Sigmoid colon (tissue), 7 donors: ENCODE results near the gene NUP35. TPM values are rescaled to one million over a fixed set of nuclear protein-coding genes. Genes with fewer than 3 reads are reported as not detected.
"Not testable (repeated sequence)": the region's sequence is repeated elsewhere in the genome, so short reads cannot be mapped to it uniquely, and the experiment has no call there.

Experiments
- DNase-seq: peaks from one replicate; pipeline ENCODE4 v3.0.0-alpha.2; 2019
- H3K27ac ChIP-seq, 4 donors: fragments of 200-600 bp; sonication (generic); one replicate each; pipeline ENCODE4 v1.5.1; 2016 to 2019; ENCODE audit warnings: mild to moderate bottlenecking in 1 of 4
- H3K27me3 ChIP-seq, 3 donors: fragments of 200-600 bp; sonication (generic); one replicate each; pipeline ENCODE4 v1.5.1; 2019; ENCODE audit warnings: mild to moderate bottlenecking in 1 of 3
- H3K36me3 ChIP-seq, 4 donors: fragments of 200-600 bp; sonication (generic); one replicate each; pipeline ENCODE4 v1.5.1; 2016 to 2019
- H3K4me1 ChIP-seq, 4 donors: fragments of 200-600 bp; sonication (generic); one replicate each; pipeline ENCODE4 v1.5.1; 2017 to 2019
- H3K4me3 ChIP-seq, 4 donors: fragments of 200-600 bp; sonication (generic); one replicate each; pipeline ENCODE4 v1.5.1; 2017 to 2019; ENCODE audit warnings: mild to moderate bottlenecking in 2 of 4, moderate library complexity in 1 of 4
- H3K9me3 ChIP-seq, 4 donors: fragments of 200-600 bp in 3 of 4; sonication (generic) in 3 of 4; one replicate each; pipeline versions ENCODE4 v1.5.1 to v1.6.1; 2013 to 2019
- EP300 ChIP-seq, 4 donors: sonication (generic); formaldehyde crosslinking; IDR thresholded peaks; one replicate each; pipeline ENCODE4 v1.6.1; 2017; ENCODE audit warnings: antibody characterized with exemption in 4 of 4
- POLR2A ChIP-seq, 2 donors: fragments of 450-650 bp; IDR thresholded peaks; one replicate each; pipeline ENCODE4 v1.6.1; 2016; ENCODE audit warnings: antibody characterized with exemption in 2 of 2, mild to moderate bottlenecking in 2 of 2, moderate library complexity in 2 of 2
- POLR2AphosphoS5 ChIP-seq, 4 donors: sonication (generic); formaldehyde crosslinking; IDR thresholded peaks; one replicate each; pipeline ENCODE4 v1.6.1; 2017; ENCODE audit warnings: antibody characterized with exemption in 4 of 4
- WGBS, 2 donors: extraction: QIAGEN DNeasy Blood & Tissue Kit; methylation state at CpG; one replicate each; pipeline ENCODE4 v1.1.7; 2013; 5-methylcytosine and 5-hydroxymethylcytosine counted together
- intact Hi-C: fragments of 100-400 bp; cut with DNase I; formaldehyde crosslinking; loops from one replicate; pipeline ENCODE4 v1.15.1; 2023
- polyA plus RNA-seq, 3 donors: library from polyadenylated mRNA; stranded (reverse); fragments of 200-250 nt; gene quantifications; one replicate each; pipeline ENCODE4 v1.2.3, GENCODE V29; 2013
- total RNA-seq, 4 donors: library from RNA; depleted of rRNA; stranded (reverse); fragments of >200 nt; gene quantifications; one replicate each; pipeline ENCODE4 v1.1.0, GENCODE V29; 2016
- TF ChIP-seq, protein P1 (sequence below), 4 experiments: fragments of 450-650 bp in 3 of 4; fragments of 200-600 bp in 1 of 4; IDR thresholded peaks; one replicate each; pipeline ENCODE4 v1.5.1; 2016 to 2019; ENCODE audit warnings: antibody characterized with exemption in 4 of 4, mild to moderate bottlenecking in 3 of 4, moderate library complexity in 2 of 4
- donor health status: healthy with polysubstance abuse.
- donor health status: Bipolar disorder and iron deficiency.
- donor health status: healthy.

Gene NUP35
- total and polyA plus RNA-seq, 7 donors = 6.0 to 19.7 (median 12.9) TPM

DNA sequence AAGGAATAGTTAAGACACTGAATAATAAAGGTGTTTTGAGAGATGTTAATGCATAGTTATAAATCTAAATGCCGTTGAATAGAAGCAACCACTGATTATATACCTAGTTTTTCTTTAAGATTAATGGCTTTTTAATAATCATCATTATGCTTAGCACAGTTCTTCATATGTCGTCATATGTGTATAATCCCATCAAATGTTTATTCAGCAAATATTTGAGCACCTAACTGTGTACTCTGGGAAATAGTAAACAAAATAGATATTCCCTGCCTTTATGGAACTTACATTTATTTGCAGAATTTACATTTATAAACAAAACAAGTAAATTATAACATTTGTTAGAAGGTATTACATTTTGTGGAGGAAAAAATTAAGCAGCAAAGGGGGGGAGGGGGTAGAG is 9.8 kb downstream of the NUP35 start:
- intact Hi-C loops = no loop called here
- 87 to 90% methylated on average over 2 of the region's 2 CpGs for WGBS, 2 donors
- Histone ChIP-seq H3K27ac (no peak overlapping the region), H3K9me3 (no peaks in the 10 kb centered on the region), H3K27me3 (no peaks in the 10 kb centered on the region), H3K4me1 (no peaks in the 10 kb centered on the region), H3K4me3 (no peak overlapping the region), H3K36me3 (peaks cover 0 to 28% (median 2%) of the 10 kb centered on the region in 4 donors)
- DNase-seq = no peak
- TF ChIP-seq POLR2A (IDR thresholded peaks at IDR 0.05) (no peak), EP300 (IDR thresholded peaks at IDR 0.05) (no peak), POLR2AphosphoS5 (IDR thresholded peaks at IDR 0.05) (no peak)
- TF ChIP-seq, protein P1, sequence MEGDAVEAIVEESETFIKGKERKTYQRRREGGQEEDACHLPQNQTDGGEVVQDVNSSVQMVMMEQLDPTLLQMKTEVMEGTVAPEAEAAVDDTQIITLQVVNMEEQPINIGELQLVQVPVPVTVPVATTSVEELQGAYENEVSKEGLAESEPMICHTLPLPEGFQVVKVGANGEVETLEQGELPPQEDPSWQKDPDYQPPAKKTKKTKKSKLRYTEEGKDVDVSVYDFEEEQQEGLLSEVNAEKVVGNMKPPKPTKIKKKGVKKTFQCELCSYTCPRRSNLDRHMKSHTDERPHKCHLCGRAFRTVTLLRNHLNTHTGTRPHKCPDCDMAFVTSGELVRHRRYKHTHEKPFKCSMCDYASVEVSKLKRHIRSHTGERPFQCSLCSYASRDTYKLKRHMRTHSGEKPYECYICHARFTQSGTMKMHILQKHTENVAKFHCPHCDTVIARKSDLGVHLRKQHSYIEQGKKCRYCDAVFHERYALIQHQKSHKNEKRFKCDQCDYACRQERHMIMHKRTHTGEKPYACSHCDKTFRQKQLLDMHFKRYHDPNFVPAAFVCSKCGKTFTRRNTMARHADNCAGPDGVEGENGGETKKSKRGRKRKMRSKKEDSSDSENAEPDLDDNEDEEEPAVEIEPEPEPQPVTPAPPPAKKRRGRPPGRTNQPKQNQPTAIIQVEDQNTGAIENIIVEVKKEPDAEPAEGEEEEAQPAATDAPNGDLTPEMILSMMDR (IDR thresholded peaks at IDR 0.05) = no peak

DNA sequence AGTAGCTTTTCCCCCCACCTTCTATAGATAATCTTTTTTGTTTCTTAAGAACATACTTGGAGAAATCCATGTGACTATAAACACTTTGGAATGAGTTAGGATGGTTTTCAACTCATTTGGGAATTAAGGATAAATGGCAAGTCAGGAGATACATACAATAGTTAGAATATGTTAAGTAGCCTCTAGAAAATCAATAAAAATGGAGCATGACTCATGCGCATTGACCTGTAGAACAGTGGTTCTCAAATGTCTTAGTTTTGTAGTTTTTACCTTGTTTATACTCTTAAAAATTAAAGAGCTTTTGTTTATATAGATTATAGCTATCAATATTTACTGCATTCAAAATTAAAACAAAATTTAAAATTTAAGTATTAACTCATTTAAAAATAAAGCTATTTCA is 24.7 kb downstream of the NUP35 start:
- H3K9me3 ChIP-seq = peaks cover 0 to 3% (median 0%) of the 10 kb centered on the region in 4 donors
- no peak for DNase-seq
- H3K36me3 ChIP-seq = peaks cover 0 to 19% (median 1%) of the 10 kb centered on the region in 4 donors
- intact Hi-C loops = no loop called here
- no peak overlapping the region for H3K27ac ChIP-seq
- TF ChIP-seq, protein P1 (IDR thresholded peaks at IDR 0.05) = no peak
- TF ChIP-seq EP300 (IDR thresholded peaks at IDR 0.05) = no peak
- TF ChIP-seq POLR2A (IDR thresholded peaks at IDR 0.05) = no peak
- no peak for TF ChIP-seq POLR2AphosphoS5 (IDR thresholded peaks at IDR 0.05)
- no peaks in the 10 kb centered on the region for H3K27me3 ChIP-seq
- WGBS, 2 donors = 93 to 98% methylated on average over 1 of the region's 1 CpG
- H3K4me1 ChIP-seq = peaks cover 0 to 15% (median 11%) of the 10 kb centered on the region in 4 donors
- no peak overlapping the region for H3K4me3 ChIP-seq

DNA sequence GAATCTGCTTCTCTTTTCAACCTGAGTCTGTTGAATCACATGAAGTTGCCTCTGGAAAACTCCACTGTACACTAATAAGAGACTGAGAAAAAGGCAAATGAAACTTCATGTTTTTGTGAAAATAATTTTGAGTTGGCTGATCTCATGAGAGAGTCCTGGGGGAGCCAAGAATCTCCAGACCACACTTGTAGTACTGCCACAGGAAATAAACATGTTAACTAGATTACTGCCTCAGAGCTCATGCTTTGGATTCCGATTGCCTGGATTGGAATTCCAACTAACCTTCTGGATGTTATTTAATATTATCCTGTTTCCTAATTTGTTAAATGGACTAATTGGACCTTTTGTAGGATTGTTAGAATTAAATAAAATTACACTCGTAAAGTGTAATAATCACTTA is 25.2 kb downstream of the NUP35 start:
- no peak for DNase-seq
- TF ChIP-seq POLR2A (IDR thresholded peaks at IDR 0.05) = no peak
- TF ChIP-seq, protein P1 (IDR thresholded peaks at IDR 0.05) = no peak
- TF ChIP-seq EP300 (IDR thresholded peaks at IDR 0.05) = no peak
- TF ChIP-seq POLR2AphosphoS5 (IDR thresholded peaks at IDR 0.05) = no peak

DNA sequence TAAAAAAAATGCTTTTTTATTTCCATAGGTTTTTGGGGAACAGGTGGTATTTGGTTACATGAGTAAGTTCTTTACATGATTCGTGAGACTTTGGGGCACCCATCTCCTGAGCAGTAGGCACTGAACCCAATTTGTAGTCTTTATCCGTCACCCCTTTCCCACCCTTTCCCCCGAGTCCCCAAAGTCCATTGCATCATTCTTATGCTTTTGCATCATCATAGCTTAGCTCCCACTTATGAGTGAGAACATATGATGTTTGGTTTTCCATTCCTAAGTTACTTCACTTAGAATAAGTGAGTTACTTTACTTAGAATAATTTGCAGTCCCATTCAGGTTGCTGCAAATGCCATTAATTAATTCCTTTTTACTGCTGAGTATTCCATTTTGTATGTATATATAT is 28.0 kb downstream of the NUP35 start:
- H3K4me3 ChIP-seq, intact Hi-C loops, H3K9me3 ChIP-seq, DNase-seq, H3K27ac ChIP-seq, H3K27me3 ChIP-seq: not testable (repeated sequence)
- 96 to 98% methylated on average over 3 of the region's 3 CpGs for WGBS, 2 donors
- Histone ChIP-seq H3K36me3 (peaks cover 0 to 15% (median 0%) of the 10 kb centered on the region in 4 donors), H3K4me1 (peaks cover 0 to 15% (median 11%) of the 10 kb centered on the region in 4 donors)

More for the DNA sequence above, 25.2 kb downstream of the NUP35 start:
- Histone ChIP-seq H3K27me3 (no peaks in the 10 kb centered on the region), H3K4me1 (peaks cover 0 to 15% (median 11%) of the 10 kb centered on the region in 4 donors), H3K36me3 (peaks cover 0 to 15% (median 0%) of the 10 kb centered on the region in 4 donors), H3K27ac (no peak overlapping the region), H3K4me3 (no peak overlapping the region), H3K9me3 (no peaks in the 10 kb centered on the region)
- WGBS, 2 donors = 80 to 92% methylated on average over 2 of the region's 2 CpGs
- intact Hi-C loops = no loop called here

DNA sequence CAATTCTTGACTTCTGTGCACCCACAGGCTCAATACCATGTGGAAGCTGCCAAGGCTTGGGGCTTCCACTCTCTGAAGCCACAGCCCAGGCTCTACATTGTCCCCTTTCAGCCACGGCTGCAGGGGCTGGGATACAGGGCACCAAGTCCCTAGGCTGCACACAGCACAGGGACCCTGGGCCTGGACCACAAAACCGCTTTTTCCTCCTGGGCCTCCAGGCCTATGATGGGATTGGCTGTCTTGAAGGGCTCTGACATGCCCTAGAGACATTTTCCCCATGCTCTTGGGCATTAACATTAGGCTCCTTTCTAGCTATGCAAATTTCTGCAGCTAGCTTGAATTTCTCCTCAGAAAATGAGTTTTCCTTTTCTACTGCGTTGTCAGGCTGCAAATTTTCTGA is 29.7 kb downstream of the NUP35 start:
- H3K27ac ChIP-seq = no peak overlapping the region
- DNase-seq = no peak
- intact Hi-C loops = no loop called here
- TF ChIP-seq POLR2AphosphoS5 (IDR thresholded peaks at IDR 0.05) = no peak
- TF ChIP-seq EP300 (IDR thresholded peaks at IDR 0.05) = no peak
- no peak for TF ChIP-seq POLR2A (IDR thresholded peaks at IDR 0.05)
- TF ChIP-seq, protein P1 (IDR thresholded peaks at IDR 0.05) = no peak
- peaks cover 0 to 15% (median 0%) of the 10 kb centered on the region in 4 donors for H3K36me3 ChIP-seq
- no peaks in the 10 kb centered on the region for H3K27me3 ChIP-seq
- peaks cover 0 to 12% (median 9%) of the 10 kb centered on the region in 4 donors for H3K4me1 ChIP-seq
- H3K4me3 ChIP-seq = no peak overlapping the region
- no peaks in the 10 kb centered on the region for H3K9me3 ChIP-seq
- WGBS, 2 donors = 96 to 97% methylated on average over 3 of the region's 3 CpGs

DNA sequence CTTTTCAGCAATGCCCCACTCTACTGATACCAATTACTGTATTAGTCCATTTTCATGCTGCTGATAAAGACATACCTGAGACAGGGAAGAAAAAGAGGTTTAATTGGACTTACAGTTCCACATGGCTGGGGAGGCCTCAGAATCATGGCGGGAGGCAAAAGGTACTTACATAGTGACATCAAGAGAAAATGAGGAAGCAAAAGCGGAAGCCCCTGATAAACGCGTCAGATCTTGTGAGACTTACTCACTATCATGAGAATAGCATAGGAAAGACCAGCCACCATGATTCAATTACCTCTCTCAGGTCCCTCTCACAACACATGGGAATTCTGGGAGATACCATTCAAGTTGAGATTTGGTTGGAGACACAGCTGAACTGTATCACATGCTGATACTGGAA is 30.5 kb downstream of the NUP35 start:
- DNase-seq, intact Hi-C loops: not testable (repeated sequence)
- WGBS, 2 donors = 71 to 73% methylated on average over 4 of the region's 4 CpGs

More for the DNA sequence above, 30.5 kb downstream of the NUP35 start:
- H3K27me3 ChIP-seq, H3K4me3 ChIP-seq, H3K27ac ChIP-seq, H3K9me3 ChIP-seq, H3K4me1 ChIP-seq: not testable (repeated sequence)
- H3K36me3 ChIP-seq = peaks cover 0 to 19% (median 0%) of the 10 kb centered on the region in 4 donors
